Measurements from ENCODE around the gene MSRB1.

The MSRB1 gene

DNA sequence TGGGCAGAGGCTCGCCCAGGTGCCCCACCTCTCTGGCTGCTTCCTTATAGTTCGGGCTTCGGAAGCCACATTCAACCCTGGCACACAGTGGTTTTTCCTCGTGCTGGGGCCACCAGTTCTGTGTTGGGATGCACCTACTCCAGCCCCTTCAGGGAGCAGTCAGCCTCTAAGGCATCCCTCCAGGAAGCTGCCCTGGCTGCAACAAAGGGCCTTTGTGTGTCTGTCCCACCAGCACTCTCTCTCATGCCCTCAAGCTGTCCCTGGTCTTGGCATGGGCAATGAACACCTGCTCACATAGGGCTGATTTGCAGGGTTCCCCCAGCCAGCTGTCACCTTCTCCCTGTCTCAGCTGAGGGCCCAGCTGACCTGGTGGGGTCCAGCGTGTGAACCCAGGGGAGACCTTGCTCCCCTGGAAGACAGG lies 39.0 kb upstream of the MSRB1 start:
- H3K27ac ChIP-seq (ENCODE audit: low read length), result no peak overlapping the region
- H3K4me1 ChIP-seq (ENCODE audit: insufficient read depth, low read length), result peaks cover 24% of the 10 kb centered on the region
- H3K36me3 ChIP-seq (ENCODE audit: insufficient read depth, low read length), result peaks cover 38% of the 10 kb centered on the region
- TF ChIP-seq, protein P1, sequence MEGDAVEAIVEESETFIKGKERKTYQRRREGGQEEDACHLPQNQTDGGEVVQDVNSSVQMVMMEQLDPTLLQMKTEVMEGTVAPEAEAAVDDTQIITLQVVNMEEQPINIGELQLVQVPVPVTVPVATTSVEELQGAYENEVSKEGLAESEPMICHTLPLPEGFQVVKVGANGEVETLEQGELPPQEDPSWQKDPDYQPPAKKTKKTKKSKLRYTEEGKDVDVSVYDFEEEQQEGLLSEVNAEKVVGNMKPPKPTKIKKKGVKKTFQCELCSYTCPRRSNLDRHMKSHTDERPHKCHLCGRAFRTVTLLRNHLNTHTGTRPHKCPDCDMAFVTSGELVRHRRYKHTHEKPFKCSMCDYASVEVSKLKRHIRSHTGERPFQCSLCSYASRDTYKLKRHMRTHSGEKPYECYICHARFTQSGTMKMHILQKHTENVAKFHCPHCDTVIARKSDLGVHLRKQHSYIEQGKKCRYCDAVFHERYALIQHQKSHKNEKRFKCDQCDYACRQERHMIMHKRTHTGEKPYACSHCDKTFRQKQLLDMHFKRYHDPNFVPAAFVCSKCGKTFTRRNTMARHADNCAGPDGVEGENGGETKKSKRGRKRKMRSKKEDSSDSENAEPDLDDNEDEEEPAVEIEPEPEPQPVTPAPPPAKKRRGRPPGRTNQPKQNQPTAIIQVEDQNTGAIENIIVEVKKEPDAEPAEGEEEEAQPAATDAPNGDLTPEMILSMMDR (IDR thresholded peaks at IDR 0.05; ENCODE audit: borderline replicate concordance, extremely low read depth, low read length, poor library complexity, severe bottlenecking), result no peak
- TF ChIP-seq EZH2 (IDR thresholded peaks at IDR 0.05; ENCODE audit: borderline replicate concordance, low read depth, low read length, severe bottlenecking), result no peak
- DNase-seq, result no peak
- H4K20me1 ChIP-seq (ENCODE audit: insufficient read depth, low read length), result peaks cover 4% of the 10 kb centered on the region; the same call in 1 of the 2 replicates
- ATAC-seq (ENCODE audit: insufficient read depth, low read depth), result no peak
- no peaks in the 10 kb centered on the region for H3K9me3 ChIP-seq (ENCODE audit: insufficient read depth, low read length, severe bottlenecking)
- H3K79me2 ChIP-seq (ENCODE audit: insufficient read depth, low read length), result peaks cover 18% of the 10 kb centered on the region
- no peak overlapping the region for H3K4me3 ChIP-seq (ENCODE audit: low read depth in 1 of 2, low read length in 2 of 2)
- H3K4me2 ChIP-seq (ENCODE audit: insufficient read depth, low read length), result no peak overlapping the region
- H3K27me3 ChIP-seq (ENCODE audit: insufficient read depth, low read length, poor library complexity), result peaks cover 14% of the 10 kb centered on the region
- no peak overlapping the region for H3K9ac ChIP-seq (ENCODE audit: low read depth, low read length)
- no peak overlapping the region for H2AFZ ChIP-seq (ENCODE audit: low read depth, low read length)

DNA sequence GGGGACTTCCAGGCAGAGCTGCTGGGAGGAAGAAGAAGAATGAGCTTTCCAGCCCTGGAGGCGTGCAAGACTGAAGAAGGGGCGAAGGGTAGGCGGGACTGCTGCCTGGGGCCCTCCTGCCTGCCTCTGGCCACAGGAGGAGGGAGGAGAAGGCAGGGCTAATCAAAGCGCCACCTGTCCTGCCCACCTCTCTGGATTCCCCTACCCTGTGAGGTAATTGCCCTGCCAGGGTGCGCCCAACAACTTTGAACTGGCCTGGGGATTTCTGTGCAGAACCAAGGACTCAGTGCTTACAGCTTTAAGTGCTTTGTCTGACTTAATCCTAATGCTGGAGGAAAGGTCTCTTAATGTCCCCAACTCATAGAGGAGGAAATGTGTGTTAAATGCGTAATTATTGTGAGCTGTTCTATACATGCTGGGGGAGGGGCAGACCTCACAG lies 38.4 kb upstream of the MSRB1 start, which contains the start of gene NOXO1:
Gene NOXO1 (minus strand): TSS at position 72 of the 439 bp plus-strand sequence. CDS start 290 bp downstream, outside the sequence.
- DNase-seq (no peak), ATAC-seq (ENCODE audit: insufficient read depth, low read depth) (no peak)
- peaks cover 18% of the 10 kb centered on the region for H3K79me2 ChIP-seq (ENCODE audit: insufficient read depth, low read length)
- TF ChIP-seq, protein P1 (IDR thresholded peaks at IDR 0.05; ENCODE audit: borderline replicate concordance, extremely low read depth, low read length, poor library complexity, severe bottlenecking), result no peak
- no peak for TF ChIP-seq EZH2 (IDR thresholded peaks at IDR 0.05; ENCODE audit: borderline replicate concordance, low read depth, low read length, severe bottlenecking)
- no peak within 1 kb of the TSS for H3K4me3 ChIP-seq (ENCODE audit: low read depth in 1 of 2, low read length in 2 of 2)
- peaks cover 24% of the 10 kb centered on the region for H3K4me1 ChIP-seq (ENCODE audit: insufficient read depth, low read length)
- H3K4me2 ChIP-seq (ENCODE audit: insufficient read depth, low read length), result no peak within 1 kb of the TSS
- peaks cover 14% of the 10 kb centered on the region for H3K27me3 ChIP-seq (ENCODE audit: insufficient read depth, low read length, poor library complexity)
- H3K9me3 ChIP-seq (ENCODE audit: insufficient read depth, low read length, severe bottlenecking), result no peaks in the 10 kb centered on the region
- no peak within 1 kb of the TSS for H2AFZ ChIP-seq (ENCODE audit: low read depth, low read length)
- H4K20me1 ChIP-seq (ENCODE audit: insufficient read depth, low read length), result peaks cover 4% of the 10 kb centered on the region; the same call in 1 of the 2 replicates
- H3K27ac ChIP-seq (ENCODE audit: low read length), result no peak within 1 kb of the TSS
- H3K36me3 ChIP-seq (ENCODE audit: insufficient read depth, low read length), result peaks cover 43% of the 10 kb centered on the region
- H3K9ac ChIP-seq (ENCODE audit: low read depth, low read length), result no peak within 1 kb of the TSS

DNA sequence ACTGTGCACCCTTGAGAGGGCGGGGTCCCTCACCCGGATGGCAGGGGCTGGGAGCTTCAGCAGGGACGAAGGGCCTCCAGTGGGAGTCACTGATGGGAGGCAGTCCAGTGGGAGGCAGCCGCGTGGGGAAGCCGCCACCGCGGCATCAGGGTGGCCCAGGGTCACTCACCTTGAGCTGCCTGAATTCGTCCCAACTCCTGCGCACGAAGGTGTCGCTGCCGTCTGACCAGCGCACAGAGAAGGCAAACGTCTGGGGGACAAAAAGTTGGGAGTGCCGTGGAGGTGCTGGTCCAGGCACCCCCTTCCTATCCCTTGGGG lies 37.7 kb upstream of the MSRB1 start:
- H3K36me3 ChIP-seq (ENCODE audit: insufficient read depth, low read length), result peaks cover 43% of the 10 kb centered on the region
- peaks cover 14% of the 10 kb centered on the region for H3K27me3 ChIP-seq (ENCODE audit: insufficient read depth, low read length, poor library complexity)
- H3K79me2 ChIP-seq (ENCODE audit: insufficient read depth, low read length), result peaks cover 18% of the 10 kb centered on the region
- H3K27ac ChIP-seq (ENCODE audit: low read length), result no peak overlapping the region
- TF ChIP-seq, protein P1 (IDR thresholded peaks at IDR 0.05; ENCODE audit: borderline replicate concordance, extremely low read depth, low read length, poor library complexity, severe bottlenecking), result no peak
- DNase-seq (no peak), ATAC-seq (ENCODE audit: insufficient read depth, low read depth) (no peak)
- no peak overlapping the region for H2AFZ ChIP-seq (ENCODE audit: low read depth, low read length)
- no peak overlapping the region for H3K4me3 ChIP-seq (ENCODE audit: low read depth in 1 of 2, low read length in 2 of 2)
- peaks cover 6% of the 10 kb centered on the region; the same call in 1 of the 2 replicates for H4K20me1 ChIP-seq (ENCODE audit: insufficient read depth, low read length)
- no peak overlapping the region for H3K4me2 ChIP-seq (ENCODE audit: insufficient read depth, low read length)
- peaks cover 24% of the 10 kb centered on the region for H3K4me1 ChIP-seq (ENCODE audit: insufficient read depth, low read length)
- H3K9ac ChIP-seq (ENCODE audit: low read depth, low read length), result no peak overlapping the region
- no peaks in the 10 kb centered on the region for H3K9me3 ChIP-seq (ENCODE audit: insufficient read depth, low read length, severe bottlenecking)
